HG03520 (cell line): ENCODE data around the gene PPP1R9A.

Experiments used
- ATAC-seq: cut with Tn5 transposase; IDR thresholded peaks from one replicate; pipeline ENCODE4 v1.9.1; 2021; ENCODE audit warnings: mild to moderate bottlenecking, moderate library complexity; ENCODE audit not compliant: unreplicated experiment

Gene PPP1R9A

GRCh38 chr7:95026421-95027072 lies 119.2 kb downstream of the PPP1R9A start:
- ATAC-seq: no peak

GRCh38 chr7:95027234-95027872 lies 120.0 kb downstream of the PPP1R9A start:
- ATAC-seq: no peak

GRCh38 chr7:95028683-95029082 lies 121.3 kb downstream of the PPP1R9A start:
- ATAC-seq: no peak

- ATAC-seq: no peak
These were observed 127.9 kb downstream of the PPP1R9A start for GRCh38 chr7:95035295-95035694.

GRCh38 chr7:95041031-95041430 lies 133.6 kb downstream of the PPP1R9A start:
- no peak for ATAC-seq

GRCh38 chr7:95045236-95045923 lies 138.0 kb downstream of the PPP1R9A start:
- ATAC-seq: no peak

GRCh38 chr7:95046494-95047240 lies 139.3 kb downstream of the PPP1R9A start:
- no peak for ATAC-seq

GRCh38 chr7:95047291-95047690 lies 139.9 kb downstream of the PPP1R9A start:
- no peak for ATAC-seq

GRCh38 chr7:95052566-95053094 lies 145.2 kb downstream of the PPP1R9A start:
- no peak for ATAC-seq

- ATAC-seq: no peak
These were observed 147.0 kb downstream of the PPP1R9A start for GRCh38 chr7:95054386-95054785.

GRCh38 chr7:95055295-95055694 lies 147.9 kb downstream of the PPP1R9A start:
- ATAC-seq: no peak

GRCh38 chr7:95056107-95056739 lies 148.8 kb downstream of the PPP1R9A start:
- no peak for ATAC-seq

GRCh38 chr7:95056901-95057300 lies 149.5 kb downstream of the PPP1R9A start:
- no peak for ATAC-seq

GRCh38 chr7:95059842-95060313 lies 152.5 kb downstream of the PPP1R9A start:
- ATAC-seq: no peak

- no peak for ATAC-seq
These were observed 155.5 kb downstream of the PPP1R9A start for GRCh38 chr7:95062901-95063300.

GRCh38 chr7:95066737-95067530 lies 159.5 kb downstream of the PPP1R9A start:
- ATAC-seq: no peak

- ATAC-seq: no peak
These were observed 181.3 kb downstream of the PPP1R9A start for GRCh38 chr7:95088536-95089215.

GRCh38 chr7:95089414-95090315 lies 182.3 kb downstream of the PPP1R9A start:
- no peak for ATAC-seq
